HG02763 (cell line): ENCODE data around the gene UBE2E2.
A peak's percentile ranks its signal among the peaks of the same experiment; 100 is the strongest.

Experiments
- ATAC-seq: cut with Tn5 transposase; IDR thresholded peaks from one replicate; pipeline ENCODE4 v1.9.1; 2021; ENCODE audit warnings: mild to moderate bottlenecking, moderate library complexity; ENCODE audit not compliant: unreplicated experiment

UBE2E2 gene

DNA sequence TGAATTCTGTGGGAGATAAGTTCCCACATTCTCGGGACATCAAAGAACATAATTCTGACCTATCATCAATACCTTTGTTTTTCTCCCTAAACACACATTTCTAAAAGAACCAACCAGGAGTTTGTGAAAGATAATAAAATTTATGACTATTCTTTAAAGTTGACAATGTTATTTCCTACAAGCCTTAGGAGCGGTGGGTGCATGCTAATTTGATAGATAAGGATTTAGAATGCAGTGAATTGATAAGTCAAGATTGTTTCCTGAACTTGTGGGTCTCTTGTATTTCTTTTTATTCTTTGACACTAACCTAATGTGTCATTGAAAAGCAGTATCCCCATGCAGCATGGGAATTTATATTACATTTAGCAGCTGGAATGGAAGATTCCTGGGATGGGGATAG is 10.3 kb upstream of the UBE2E2 start:
- no peak for ATAC-seq

DNA sequence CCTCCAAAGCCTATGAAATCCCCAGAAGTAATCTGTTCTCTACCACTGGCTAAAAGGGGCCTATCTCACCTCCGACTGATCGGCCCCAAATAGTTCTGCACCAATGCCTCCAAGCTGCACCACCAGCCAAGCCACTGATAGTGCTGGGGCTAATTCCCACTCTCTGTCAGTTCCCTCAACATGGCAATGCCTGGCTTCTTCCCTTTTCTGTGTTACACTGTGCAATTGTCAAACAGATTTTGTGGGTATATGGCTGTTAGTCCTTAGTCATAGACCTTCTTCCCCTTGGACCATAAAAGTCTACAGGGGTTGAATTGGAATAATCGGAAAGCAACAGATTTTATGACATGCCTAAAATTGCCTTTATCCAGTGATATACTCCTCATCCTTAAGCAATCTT is 9.3 kb upstream of the UBE2E2 start:
- ATAC-seq: no peak

DNA sequence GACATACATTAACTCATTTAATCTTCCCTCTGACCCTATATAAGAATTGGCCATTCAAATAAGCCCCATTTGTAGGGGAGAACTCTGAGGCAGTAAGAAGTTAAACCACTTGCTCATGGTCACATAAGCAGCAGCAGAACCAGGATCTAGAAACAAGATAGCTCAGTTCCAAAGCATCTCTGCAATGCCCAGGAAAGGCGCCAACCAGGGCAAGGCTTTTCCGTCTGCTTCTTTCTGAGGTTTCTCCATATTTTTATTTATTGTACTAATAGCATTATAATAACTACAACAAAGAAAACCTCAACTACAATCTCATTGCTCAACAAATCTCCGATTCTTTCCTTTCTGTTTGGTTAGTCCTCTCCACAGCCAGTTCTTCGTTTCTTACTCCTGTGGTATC is 4.3 kb upstream of the UBE2E2 start:
- ATAC-seq: no peak

DNA sequence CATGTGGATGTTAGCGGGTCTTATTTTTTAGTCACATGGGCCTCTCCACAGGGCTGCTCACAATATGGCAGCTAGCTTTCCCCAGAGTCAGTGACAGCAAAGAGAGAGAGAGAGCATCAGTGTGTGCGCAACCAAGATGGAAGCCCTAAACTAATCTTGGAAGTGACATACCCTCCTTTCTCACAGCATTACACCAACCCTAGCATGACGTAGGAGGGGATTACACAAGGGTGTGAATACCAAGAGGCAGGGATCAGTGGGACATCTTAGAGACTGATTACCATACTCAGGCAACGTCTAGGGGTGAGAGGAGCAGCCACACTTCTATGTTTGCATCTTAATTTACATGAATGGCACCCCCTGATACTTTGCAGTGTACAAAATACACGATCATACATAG is 3.5 kb upstream of the UBE2E2 start:
- no peak for ATAC-seq

DNA sequence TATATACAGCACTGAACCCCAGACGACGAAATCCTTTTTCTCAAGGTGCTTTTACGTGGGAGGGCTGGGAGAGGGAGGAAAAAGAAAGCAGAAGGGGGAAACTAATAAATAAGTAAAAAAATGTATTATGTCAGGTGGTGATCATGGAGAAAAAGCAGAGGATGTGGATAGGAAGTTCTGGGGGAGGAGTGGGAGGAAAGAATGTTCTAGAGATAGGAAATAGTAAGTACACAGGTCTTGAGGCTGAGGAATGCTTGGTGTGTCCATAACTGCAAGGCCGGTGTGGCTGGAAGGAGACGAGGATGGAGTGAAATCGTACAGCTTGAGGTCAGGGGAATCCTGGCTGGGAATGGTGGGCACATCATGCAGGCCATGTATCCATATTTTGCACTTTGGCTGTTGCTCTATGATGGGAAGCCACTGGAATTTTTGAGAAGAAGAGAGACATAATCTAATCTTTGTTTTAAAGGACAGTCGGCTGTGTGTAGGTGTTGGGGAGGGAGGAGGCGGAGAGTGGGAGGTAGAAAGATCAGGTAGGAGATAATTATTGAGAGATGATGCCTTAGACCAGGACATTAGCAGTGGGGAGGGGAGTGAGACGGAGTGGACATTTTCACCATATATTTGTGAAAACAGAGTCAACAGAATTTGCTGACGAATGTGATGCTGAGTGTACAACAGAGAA is 1.8 kb upstream of the UBE2E2 start:
- no peak for ATAC-seq

DNA sequence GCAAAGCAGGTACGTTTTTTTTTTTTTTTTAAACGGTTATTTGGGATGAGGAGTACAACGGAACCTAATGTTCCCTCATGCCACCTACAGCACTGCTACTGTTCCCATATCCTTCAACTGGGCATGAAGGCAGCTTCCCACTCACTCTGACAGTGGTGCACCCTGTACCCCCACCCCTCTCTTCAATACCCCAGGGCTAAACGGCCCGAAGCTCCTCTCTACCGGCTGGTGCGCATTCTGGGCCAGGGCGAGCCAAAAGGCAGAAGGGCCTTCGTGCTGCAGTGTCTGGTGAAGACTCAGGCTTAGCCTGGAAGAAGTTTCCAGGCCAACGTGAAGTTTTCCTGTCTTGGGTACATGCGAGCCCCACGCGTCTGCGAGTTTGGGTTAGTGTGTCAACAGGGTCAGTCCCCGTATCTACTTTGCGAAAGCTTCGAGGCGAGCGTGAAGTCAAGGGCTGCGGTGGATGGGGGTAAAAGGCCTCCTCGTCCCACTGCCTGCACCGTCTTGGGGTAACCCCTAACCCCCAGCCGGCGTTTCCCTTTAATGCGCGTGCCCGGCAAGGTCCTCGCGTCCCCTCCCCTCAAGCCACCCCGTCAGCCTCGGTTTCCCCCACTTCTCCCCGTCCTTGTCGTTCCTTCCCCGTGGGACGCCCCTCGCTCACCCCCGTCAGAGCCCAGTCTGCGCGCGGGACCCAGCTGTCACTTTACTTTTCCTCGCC is 765 bp upstream of the UBE2E2 start:
- ATAC-seq: peak; percentile 21

DNA sequence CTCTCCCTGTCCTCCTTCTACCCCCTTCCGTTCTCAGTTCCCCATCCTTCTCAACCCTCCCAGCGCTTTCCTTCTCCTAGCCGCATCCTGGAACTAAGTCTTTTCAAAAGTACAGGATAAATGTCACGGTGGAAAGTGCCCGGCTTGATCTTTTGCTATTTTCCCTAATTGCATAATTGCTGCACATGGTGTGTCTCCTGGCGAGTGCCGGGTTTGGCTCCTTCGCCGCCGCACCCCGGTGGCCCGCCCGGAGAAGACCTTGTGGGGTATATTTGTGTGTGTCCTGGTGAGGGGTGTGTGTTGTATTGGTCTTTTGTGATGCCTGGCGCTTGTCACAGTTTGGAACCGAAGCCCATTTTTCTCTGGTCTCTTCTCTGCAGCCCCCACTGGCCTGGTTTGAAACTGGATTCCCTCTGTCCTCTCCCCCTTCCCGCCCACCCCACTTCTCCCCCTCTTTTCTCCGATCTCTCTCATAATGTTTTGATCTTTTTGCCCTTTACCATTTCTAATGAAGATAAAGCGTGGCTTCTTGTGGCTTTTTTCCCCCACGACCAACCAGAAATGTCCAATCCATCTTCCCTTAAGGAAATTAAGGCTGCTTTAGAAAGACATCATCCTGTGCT is 692 bp downstream of the UBE2E2 start:
- ATAC-seq: no peak

DNA sequence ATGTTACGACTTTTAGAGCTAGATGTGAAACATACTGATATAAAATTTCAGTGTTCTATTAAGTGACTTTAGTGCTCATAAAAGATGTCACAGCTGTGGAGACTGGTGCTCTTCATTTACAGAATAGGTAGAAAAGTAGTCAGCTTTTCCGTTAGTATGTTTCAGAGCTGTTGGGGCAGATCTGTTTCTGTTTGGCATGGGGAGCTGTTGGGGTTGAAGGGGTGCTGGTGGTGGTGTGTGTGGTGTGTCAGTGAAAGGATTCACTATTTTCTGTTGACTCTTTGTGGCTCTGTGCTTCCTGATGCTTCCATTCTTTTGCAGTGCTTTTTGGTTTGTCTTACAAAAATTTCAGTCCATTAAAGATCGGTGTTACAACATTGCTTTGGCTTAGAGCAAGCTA is 3.2 kb downstream of the UBE2E2 start:
- no peak for ATAC-seq

DNA sequence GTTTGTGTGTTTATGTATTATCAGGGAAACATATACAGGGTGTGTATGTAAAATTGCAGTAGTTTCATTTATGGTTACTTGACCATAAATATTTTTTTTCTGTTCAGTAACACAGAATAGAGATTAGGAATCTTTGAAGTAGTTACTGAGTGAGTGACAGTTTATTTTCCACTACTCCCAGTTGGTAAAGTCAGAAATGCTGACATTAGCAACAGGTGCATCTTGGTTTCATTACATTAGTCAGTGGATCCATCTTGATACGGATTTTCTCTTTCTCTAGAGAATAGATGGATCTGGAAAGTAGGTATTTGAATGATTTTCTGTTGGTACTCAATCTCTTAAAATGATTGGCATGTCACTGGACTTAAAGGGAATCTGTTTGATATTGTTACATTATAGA is 6.0 kb downstream of the UBE2E2 start:
- no peak for ATAC-seq

DNA sequence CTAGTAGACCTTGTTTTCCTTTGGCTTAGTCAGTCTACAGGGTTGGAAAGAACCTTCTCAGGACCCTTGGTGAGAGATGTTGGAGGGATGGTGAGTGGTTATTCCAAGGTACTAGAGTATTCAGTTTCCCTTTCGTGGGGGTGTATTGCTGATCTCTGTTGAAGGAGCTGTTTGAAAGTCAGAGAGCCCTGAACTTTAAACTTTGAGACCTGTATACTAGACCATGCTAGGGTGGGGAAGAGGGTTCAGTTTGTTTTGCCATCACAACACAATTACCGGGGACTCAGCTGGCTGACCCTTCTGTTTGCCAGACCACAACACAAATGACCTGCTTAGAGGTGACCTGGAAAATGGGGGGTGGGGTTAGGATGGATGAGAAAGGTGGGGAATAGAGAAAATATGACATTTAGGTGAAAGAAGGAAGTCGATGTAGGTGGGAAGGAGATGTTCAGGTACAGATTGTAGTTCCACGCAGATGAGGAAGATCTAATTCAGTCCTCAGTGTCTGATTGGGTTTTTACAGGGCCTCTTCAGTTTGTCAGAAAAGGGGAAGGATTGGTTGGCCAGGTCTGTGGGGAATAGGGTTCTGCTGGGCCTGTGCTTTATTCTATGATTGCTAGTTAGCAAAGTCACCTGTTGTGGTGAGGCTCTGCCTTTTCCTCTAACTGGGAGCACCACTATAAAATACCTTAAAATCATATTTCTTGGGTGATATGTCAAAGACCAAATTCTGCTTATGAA is 6.8 kb downstream of the UBE2E2 start:
- no peak for ATAC-seq

DNA sequence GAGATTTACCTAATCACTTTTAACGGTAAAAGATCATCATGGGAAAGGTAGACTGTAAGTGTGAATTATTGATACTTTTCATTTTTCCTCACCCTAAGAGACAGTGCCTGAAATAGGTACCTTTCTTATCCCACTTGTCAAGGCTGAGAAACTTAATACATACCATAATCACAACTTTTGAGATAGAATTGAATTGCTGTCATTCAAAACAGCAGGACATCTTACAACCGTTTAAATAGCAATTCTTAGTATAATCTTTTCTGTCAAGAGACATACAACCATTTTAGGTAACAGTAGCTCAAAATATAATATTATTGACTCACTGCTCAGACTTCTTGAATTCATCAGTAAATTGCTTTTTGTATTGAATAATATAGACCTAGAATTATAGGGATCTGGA is 10.7 kb downstream of the UBE2E2 start:
- no peak for ATAC-seq

DNA sequence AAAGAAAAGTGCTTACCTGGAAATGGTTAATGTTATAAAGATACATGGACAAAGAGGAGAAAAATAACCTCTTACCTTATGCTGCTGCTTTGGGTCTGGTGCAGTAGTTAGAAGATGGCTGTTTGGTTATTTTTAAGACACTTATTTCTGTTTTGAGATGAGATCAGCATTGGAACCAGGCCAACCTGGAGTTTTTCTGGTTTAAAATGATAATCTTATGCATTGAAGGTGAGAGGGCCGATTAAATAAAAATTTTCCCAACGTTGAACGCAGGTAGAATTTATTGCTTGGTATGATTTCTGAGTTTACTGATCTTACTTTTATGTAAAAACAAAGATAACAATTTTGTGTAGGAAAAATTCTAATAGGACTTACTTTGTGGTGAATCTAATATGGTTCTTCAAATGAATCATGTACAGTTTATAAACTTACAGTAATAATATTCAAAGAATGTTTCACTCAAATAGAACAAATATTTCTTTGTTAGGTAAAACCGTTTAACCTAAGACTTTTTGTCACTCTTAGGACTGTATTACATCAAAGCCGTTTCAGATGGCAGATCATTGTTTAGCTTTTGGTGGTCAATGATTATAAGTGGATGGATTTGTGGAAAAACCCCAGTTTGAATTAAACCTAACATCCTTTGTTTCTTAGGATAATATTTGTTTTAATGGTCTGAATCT is 14.9 kb downstream of the UBE2E2 start:
- ATAC-seq: no peak

DNA sequence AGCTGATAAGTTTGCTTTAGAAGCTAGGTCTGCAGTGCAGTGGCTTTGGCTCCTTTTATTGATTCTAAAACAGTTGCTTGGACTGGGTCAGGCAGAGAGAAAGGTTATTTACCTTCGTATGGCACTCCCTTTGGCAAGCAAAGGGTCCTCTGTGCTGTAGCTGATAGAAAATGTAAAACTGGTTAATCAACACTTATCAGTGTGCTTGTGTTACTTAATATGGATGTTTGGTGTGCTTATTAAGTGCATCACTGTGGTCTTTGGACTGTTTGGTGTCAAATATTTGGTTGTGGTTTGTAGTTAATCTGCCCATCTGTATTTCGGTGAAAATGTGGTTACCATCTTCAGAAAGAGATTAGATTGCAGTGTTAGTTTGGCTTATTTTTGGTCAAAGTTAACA is 16.0 kb downstream of the UBE2E2 start:
- no peak for ATAC-seq

DNA sequence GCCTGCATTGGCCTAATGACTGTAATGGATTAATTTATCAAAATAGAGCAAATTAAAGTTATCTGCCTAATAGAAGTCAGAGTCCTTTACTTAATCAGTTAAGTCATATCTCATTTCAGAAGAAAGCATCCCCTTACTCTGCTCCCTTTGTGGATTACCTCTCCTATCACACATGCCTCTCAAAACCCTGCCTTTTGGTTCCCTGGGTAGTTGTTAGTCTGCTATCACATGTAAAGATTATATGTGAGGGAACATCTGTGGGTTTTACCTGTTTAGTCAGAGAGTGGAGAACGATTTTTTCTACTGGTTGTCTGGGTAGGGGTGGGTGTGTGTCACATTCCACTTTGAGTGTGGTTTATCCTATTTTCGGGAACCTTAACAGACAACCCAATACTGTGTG is 16.4 kb downstream of the UBE2E2 start:
- ATAC-seq: no peak

DNA sequence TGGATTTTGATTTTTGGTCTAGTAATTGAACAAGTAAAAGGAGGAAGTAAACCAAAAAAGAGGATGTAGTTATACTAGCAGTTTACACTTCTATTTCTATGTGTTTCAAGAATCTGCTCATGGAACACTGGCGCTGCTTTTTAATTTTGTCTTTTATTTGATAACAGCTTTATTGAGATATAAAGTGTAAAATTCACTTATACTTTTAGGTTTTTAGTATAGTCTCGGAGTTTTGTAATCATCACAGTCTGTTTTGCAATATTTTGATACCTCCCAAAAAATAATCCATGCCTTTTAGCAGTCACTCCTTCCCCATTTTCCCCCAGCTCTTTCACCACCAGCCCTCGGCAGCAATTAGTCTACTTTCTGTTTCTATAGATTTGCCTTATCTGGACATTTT is 18.0 kb downstream of the UBE2E2 start:
- no peak for ATAC-seq

DNA sequence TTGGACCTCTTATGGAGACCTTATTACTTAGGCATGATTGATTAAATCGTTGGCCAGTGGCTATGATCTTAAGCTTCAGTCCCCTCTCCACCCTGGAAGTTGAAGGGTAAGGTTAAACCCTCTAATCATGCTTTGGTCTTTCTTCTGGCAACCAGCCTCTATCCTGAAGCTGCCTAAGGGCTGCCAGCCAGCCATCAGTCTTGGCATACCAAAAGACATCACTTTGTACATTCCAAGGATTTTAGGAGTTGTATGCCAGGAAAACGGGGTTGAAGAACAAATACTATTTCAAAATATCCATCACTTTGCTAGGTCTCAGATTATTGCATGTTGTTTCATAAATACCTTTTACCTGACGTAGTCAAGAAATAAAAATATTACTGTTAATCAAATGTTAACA is 28.9 kb downstream of the UBE2E2 start:
- no peak for ATAC-seq

DNA sequence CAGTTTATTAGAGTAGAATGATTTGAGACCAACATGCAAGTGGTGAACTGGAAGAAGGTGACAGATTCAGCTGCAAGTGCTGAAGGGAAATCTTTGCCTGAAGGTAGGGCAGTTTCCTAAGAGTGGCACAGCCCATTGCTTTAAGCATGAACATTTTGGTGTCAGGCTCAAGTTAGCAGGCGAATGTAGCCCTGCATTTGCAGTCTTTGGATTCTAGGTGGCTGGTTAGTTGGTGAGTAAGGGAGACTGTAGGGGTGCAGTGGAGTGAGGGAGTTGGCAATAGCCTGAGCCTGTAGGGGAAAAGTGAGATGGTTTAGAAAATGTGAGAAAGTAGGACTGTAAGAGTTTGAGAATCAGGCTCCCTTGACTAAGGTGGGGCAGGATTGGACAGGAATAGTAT is 29.7 kb downstream of the UBE2E2 start:
- no peak for ATAC-seq

DNA sequence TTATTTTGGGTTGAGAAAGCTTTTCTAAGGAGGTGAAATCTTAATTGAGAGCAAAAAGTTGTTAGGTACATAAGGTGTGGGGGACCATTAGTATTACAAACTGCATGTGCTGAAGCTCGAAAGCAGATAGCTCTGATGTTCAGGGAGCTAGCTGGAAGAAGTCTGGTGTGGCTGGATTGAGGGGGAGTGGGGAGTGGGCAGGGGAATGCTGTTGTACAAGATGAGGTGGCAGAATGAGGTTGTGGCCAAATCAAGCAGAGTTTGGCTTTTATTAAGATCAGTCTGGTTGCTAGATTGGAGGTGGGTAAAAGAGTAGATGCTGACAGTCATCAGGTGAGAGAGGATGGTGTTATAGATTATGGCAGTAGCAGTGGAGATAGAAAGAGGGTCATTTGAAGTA is 32.1 kb downstream of the UBE2E2 start:
- ATAC-seq: no peak

DNA sequence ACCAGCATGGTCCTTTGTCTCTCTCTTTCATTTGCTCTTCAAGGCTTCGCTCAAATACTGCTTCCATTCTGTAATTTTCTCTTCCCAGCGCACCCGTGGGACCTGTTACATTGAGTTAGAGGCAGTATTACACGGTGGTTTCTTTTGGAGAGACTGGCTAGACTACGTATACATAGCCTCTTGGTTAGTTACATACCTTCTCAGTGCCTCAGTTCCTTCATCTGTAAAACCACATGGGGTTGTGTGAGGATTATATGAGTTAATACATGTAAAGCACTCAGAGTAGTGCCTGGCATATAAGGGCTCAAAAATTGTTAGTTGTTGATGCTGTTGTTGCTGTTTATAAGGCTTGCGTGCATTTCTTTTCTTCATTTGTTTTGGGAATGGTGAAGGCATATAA is 33.8 kb downstream of the UBE2E2 start:
- ATAC-seq: no peak

DNA sequence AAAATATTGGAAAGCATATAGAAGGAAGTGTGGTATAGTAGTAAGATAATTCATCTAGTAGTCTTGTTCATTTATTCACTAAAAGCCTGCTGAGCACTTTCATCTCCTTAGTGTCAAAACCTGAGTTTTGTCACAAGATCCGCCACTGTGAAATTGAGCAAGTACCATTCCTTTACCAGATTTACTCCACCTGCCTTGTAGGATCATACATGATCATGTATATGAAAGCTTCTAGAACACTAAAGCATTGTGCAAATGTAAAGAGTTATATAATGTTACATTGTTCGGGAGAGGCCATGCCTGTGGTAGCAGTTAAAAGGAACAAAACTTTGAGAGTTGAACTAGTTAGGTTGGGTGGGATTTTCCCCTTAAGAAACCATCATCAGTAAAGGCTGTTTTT is 35.0 kb downstream of the UBE2E2 start:
- no peak for ATAC-seq

DNA sequence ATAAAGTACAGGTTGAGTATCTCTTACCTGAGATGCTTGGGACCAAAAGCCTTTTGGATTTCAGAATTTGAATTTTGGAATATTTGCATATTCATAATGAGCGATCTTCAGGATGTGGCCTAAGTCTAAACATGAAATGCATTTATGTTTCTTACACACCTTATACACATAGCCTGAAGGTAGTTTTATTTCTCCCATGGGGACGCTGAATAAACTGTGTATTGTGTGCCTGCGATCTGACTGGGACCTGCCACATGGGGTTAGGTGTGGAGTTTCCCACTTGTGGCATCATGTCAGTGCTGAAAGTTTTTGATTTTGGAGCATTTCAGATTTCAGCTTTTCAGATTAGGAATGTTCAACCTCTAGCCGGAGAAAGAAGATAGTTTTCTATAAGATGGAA is 35.5 kb downstream of the UBE2E2 start:
- ATAC-seq: no peak
